ENCODE data around the gene TTYH2.

The TTYH2 gene

GRCh38 chr17:74216505-74216904 is 3.1 kb downstream of the TTYH2 start:
- no peak for DNase-seq

- no peak for DNase-seq
Measured at GRCh38 chr17:74217037-74217730, 3.8 kb downstream of the TTYH2 start.

GRCh38 chr17:74217888-74218287 is 4.5 kb downstream of the TTYH2 start:
- DNase-seq = no peak

GRCh38 chr17:74218436-74218835 is 5.1 kb downstream of the TTYH2 start:
- DNase-seq = no peak

- no peak for DNase-seq
Measured at GRCh38 chr17:74219576-74220133, 6.3 kb downstream of the TTYH2 start.

GRCh38 chr17:74220219-74220618 is 6.8 kb downstream of the TTYH2 start:
- no peak for DNase-seq

GRCh38 chr17:74220946-74221818 is 7.8 kb downstream of the TTYH2 start:
- DNase-seq = no peak

GRCh38 chr17:74222399-74222798 is 9.0 kb downstream of the TTYH2 start:
- no peak for DNase-seq

GRCh38 chr17:74223901-74224300 is 10.5 kb downstream of the TTYH2 start:
- no peak for DNase-seq

GRCh38 chr17:74224959-74225725 is 11.8 kb downstream of the TTYH2 start:
- DNase-seq = no peak

GRCh38 chr17:74226252-74226651 is 12.9 kb downstream of the TTYH2 start:
- no peak for DNase-seq

- no peak for DNase-seq
Measured at GRCh38 chr17:74227271-74228080, 14.1 kb downstream of the TTYH2 start.

GRCh38 chr17:74228306-74228978 is 15.1 kb downstream of the TTYH2 start:
- DNase-seq = no peak

- no peak for DNase-seq
Measured at GRCh38 chr17:74230896-74231295, 17.5 kb downstream of the TTYH2 start.

GRCh38 chr17:74231928-74232907 is 18.8 kb downstream of the TTYH2 start:
- DNase-seq = no peak

GRCh38 chr17:74233937-74234336 is 20.6 kb downstream of the TTYH2 start:
- no peak for DNase-seq

GRCh38 chr17:74234486-74234885 is 21.1 kb downstream of the TTYH2 start:
- DNase-seq = no peak

GRCh38 chr17:74235040-74235581 is 21.7 kb downstream of the TTYH2 start:
- no peak for DNase-seq

- DNase-seq = no peak
Measured at GRCh38 chr17:74235911-74236371, 22.6 kb downstream of the TTYH2 start.

- no peak for DNase-seq
Measured at GRCh38 chr17:74237321-74237720, 23.9 kb downstream of the TTYH2 start.
